K562 (cell line): Measurements from ENCODE around the gene GNAL. TPM values are rescaled to one million over a fixed set of nuclear protein-coding genes. Genes with fewer than 3 reads are reported as not detected.
A peak's percentile ranks its signal among the peaks of the same experiment; 100 is the strongest.

Experiments used
- CBX8 ChIP-seq: fragments of 200-600 bp; sonication (generic); IDR thresholded peaks from 2 replicates; pipeline ENCODE4 v1.6.1; 2012; ENCODE audit warnings: borderline replicate concordance, mixed run types, low read depth, mild to moderate bottlenecking, moderate library complexity, mixed read lengths, low read length, control low read depth, inconsistent platforms; ENCODE audit not compliant: poor library complexity, severe bottlenecking; ENCODE audit errors: extremely low read depth
- CXXC5 ChIP-seq: fragments of 250-450 bp; sonication (Bioruptor Pico); IDR thresholded peaks from 2 replicates; pipeline ENCODE4 v1.8.0; 2022; ENCODE audit warnings: inconsistent platforms, mild to moderate bottlenecking, moderate library complexity
- DACH1 ChIP-seq: fragments of 450-650 bp; IDR thresholded peaks from 2 replicates; pipeline ENCODE4 v1.6.1; 2018; ENCODE audit not compliant: partially characterized antibody
- EGR1 ChIP-seq: fragments of 450-650 bp; conservative IDR thresholded peaks from 2 replicates; pipeline ENCODE4 v1.6.1; 2017; ENCODE audit warnings: mild to moderate bottlenecking
- FUS ChIP-seq: fragments of 200-400 bp; formaldehyde crosslinking; optimal IDR thresholded peaks from 2 replicates; pipeline ENCODE3; 2017; ENCODE audit warnings: low read depth, low read length
- KLF13 ChIP-seq: fragments of 450-650 bp; IDR thresholded peaks from 2 replicates; pipeline ENCODE4 v1.6.1; 2016; ENCODE audit warnings: missing genetic modification characterization, low read depth, mild to moderate bottlenecking, missing compliant biosample characterization, moderate library complexity, borderline replicate concordance
- KLF16 ChIP-seq: IDR thresholded peaks from 2 replicates; pipeline ENCODE4 v1.6.1; 2016; ENCODE audit warnings: antibody characterized with exemption
- MEIS2 ChIP-seq: fragments of 450-650 bp; IDR thresholded peaks from 2 replicates; pipeline ENCODE4 v1.6.1; 2014; ENCODE audit warnings: mild to moderate bottlenecking; ENCODE audit not compliant: partially characterized antibody
- NFE2L1 ChIP-seq: fragments of 450-650 bp; IDR thresholded peaks from 2 replicates; pipeline ENCODE4 v1.6.1; 2016; ENCODE audit warnings: missing genetic modification characterization, low read depth, mild to moderate bottlenecking, missing compliant biosample characterization, moderate library complexity, borderline replicate concordance
- NONO ChIP-seq, 2 experiments: fragments of 200-400 bp in 1 of 2; fragments of 450-650 bp in 1 of 2; formaldehyde crosslinking in 1 of 2; IDR thresholded peaks; 2 replicates each; pipeline ENCODE4 v1.6.1; 2017; ENCODE audit warnings: low read depth in 2 of 2, mild to moderate bottlenecking in 2 of 2, moderate library complexity in 2 of 2, low read length in 1 of 2
- NUFIP1 ChIP-seq: fragments of 450-650 bp; IDR thresholded peaks from 2 replicates; pipeline ENCODE4 v1.6.1; 2018; ENCODE audit not compliant: partially characterized antibody
- PCBP1 ChIP-seq: fragments of 200-400 bp; formaldehyde crosslinking; IDR thresholded peaks from 2 replicates; pipeline ENCODE4 v1.6.1; 2018; ENCODE audit warnings: mild to moderate bottlenecking, low read depth, low read length; ENCODE audit not compliant: poor library complexity, severe bottlenecking
- POLR2B ChIP-seq: fragments of 450-650 bp; IDR thresholded peaks from 2 replicates; pipeline ENCODE4 v1.6.1; 2018; ENCODE audit warnings: low read depth; ENCODE audit not compliant: partially characterized antibody
- PRMT5 ChIP-seq: sonication (generic); formaldehyde crosslinking; IDR thresholded peaks from 2 replicates; pipeline ENCODE4 v1.5.0; 2020; ENCODE audit warnings: missing genetic modification reagents
- RBM39 ChIP-seq: fragments of 200-400 bp; formaldehyde crosslinking; optimal IDR thresholded peaks from 2 replicates; pipeline ENCODE3; 2018; ENCODE audit warnings: low read depth, low read length
- SREBF1 ChIP-seq: fragments of 150-350 bp; IDR thresholded peaks from 2 replicates; pipeline ENCODE4 v1.6.1; 2014; ENCODE audit warnings: antibody characterized with exemption, low read depth, low read length, borderline replicate concordance
- TCF7L2 ChIP-seq: fragments of 150-350 bp; IDR thresholded peaks from 2 replicates; pipeline ENCODE4 v1.6.1; 2016; ENCODE audit warnings: low read depth, mild to moderate bottlenecking, low read length, moderate library complexity
- ZFP1 ChIP-seq: fragments of 450-650 bp; formaldehyde crosslinking; IDR thresholded peaks from 2 replicates; pipeline ENCODE4 v1.4.0; 2020; ENCODE audit warnings: mild to moderate bottlenecking, mixed read lengths
- ZNF23 ChIP-seq: fragments of 250-450 bp; sonication (Bioruptor Pico); IDR thresholded peaks from 2 replicates; pipeline ENCODE4 v1.4.0; 2020; ENCODE audit warnings: mild to moderate bottlenecking
- ZNF354B ChIP-seq: fragments of 250-450 bp; sonication (Bioruptor Pico); IDR thresholded peaks from 2 replicates; pipeline ENCODE4 v1.4.0; 2020
- ZNF668 ChIP-seq: fragments of 250-450 bp; sonication (Bioruptor Pico); IDR thresholded peaks from 2 replicates; pipeline ENCODE4 v1.8.0; 2022; ENCODE audit warnings: mild to moderate bottlenecking, inconsistent platforms
- ZNF766 ChIP-seq: fragments of 200-800 bp; sonication (Bioruptor generic); conservative IDR thresholded peaks from 2 replicates; pipeline ENCODE4 v1.6.1; 2016; ENCODE audit warnings: missing genetic modification characterization, missing compliant biosample characterization
- ZSCAN29 ChIP-seq: fragments of 450-650 bp; IDR thresholded peaks from 2 replicates; pipeline ENCODE4 v1.6.1; 2017
- polyA plus RNA-seq, 8 experiments: library from polyadenylated mRNA; depleted of rRNA in 4 of 8; stranded (reverse) in 5 of 8; unstranded in 3 of 8; fragments of >200 nt; fragmentation: Nextera tagmentation in 2 of 8; fragmentation: Illumina TruSeq in 1 of 8; extraction: Ambion mirVana in 2 of 8; extraction: Trizol in 1 of 8; gene quantifications; 2 replicates each; pipeline versions ENCODE4 v1.2.1 to v1.2.3, GENCODE V29; 2011 to 2014; ENCODE audit warnings: inconsistent platforms in 1 of 8, missing spikeins in 1 of 8
- total RNA-seq, 7 experiments: library from RNA; depleted of rRNA in 6 of 7; stranded (reverse); fragments of >200 nt in 6 of 7; fragmentation: Illumina TruSeq in 2 of 7; extraction: Trizol in 2 of 7; gene quantifications; 2 replicates each; pipeline versions ENCODE4 v1.2.1 to v1.2.3, GENCODE V29; 2011 to 2021; ENCODE audit warnings: low replicate concordance in 1 of 7
- TF ChIP-seq, protein P1 (sequence below): sonication (generic); formaldehyde crosslinking; IDR thresholded peaks from 2 replicates; pipeline ENCODE4 v1.8.0; 2022; ENCODE audit warnings: mild to moderate bottlenecking, missing genetic modification reagents
- TF ChIP-seq, protein P2 (sequence below): fragments of 250-450 bp; sonication (Bioruptor Pico); IDR thresholded peaks from 2 replicates; pipeline ENCODE4 v1.9.0; 2021; ENCODE audit warnings: mild to moderate bottlenecking
- TF ChIP-seq, protein P3 (sequence below): sonication (generic); formaldehyde crosslinking; IDR thresholded peaks from 2 replicates; pipeline ENCODE4 v1.8.0; 2022; ENCODE audit warnings: mild to moderate bottlenecking, missing genetic modification reagents
- TF ChIP-seq, protein P4 (sequence below): fragments of 250-450 bp; sonication (Bioruptor Pico); IDR thresholded peaks from 2 replicates; pipeline ENCODE4 v1.4.0; 2020; ENCODE audit warnings: mild to moderate bottlenecking, moderate library complexity

Gene GNAL
- total and polyA plus RNA-seq, 9 of the 15 experiments (the other 6 are each of a cell fraction or from before 2014, with no cell fraction given), result under 0.01 to 0.10 (median 0.01) TPM; not detected in 5

DNA sequence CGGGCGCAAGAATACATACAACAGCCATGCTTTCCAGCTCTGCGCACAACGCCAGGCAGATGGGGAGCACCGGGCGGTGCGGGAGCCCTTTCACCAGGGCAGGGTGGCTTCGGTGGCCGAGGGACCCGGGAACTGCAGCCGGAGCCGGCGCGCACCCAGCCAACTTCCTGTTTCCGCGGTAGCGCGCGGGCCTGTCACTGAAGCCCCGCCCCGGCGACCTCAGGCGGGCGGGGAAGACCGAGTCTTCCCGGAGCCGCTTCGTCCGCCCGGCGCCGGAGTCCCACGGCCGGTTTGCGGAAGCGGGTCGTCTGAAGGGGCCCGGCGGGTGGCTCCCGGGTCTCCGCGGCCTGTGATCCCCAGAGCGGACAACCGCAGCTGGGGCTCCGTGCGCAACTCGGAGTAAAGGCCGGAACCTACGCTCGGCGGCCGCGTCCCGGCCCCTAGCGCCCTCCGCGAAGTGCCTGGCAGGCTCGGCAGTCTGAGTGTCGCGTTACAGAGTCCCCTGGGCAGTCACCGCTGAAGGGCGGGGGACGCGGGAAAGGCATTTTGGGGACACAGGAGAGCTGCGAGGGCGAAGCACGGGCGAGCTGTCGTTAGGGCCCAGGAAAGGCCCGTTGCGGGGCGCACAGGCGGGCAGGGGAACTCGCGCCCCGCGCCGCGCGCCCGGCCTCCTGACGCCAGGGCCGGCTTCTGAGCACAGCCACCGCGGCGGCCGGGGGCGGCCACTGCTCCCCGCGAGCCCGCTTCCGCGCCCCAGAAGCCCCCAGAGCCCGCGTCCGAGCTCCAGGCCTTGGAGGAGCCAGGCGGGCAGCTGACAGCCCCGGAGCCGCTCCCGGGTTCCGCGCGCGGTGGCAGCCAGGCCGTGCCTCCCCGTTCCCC is 219.4 kb downstream of the GNAL start, which contains the start of gene MPPE1 (continued):
- TF ChIP-seq, protein P1, sequence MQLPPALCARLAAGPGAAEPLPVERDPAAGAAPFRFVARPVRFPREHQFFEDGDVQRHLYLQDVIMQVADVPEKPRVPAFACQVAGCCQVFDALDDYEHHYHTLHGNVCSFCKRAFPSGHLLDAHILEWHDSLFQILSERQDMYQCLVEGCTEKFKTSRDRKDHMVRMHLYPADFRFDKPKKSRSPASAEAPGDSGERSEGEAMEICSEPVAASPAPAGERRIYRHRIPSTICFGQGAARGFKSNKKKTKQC (CRISPR knock-in tag), result peak; percentile 43; the same call in 1 of the 2 replicates
- TF ChIP-seq NONO (IDR thresholded peaks at IDR 0.05; ENCODE audit: low read depth in 2 of 2, low read length in 1 of 2) (peak in 1 of 2 experiments; percentile 89; a peak in 2 of 4 replicates), ZNF23 (CRISPR knock-in tag) (no peak), KLF13 (tag) (no peak), ZFP1 (CRISPR knock-in tag) (no peak), EGR1 (no peak), CBX8 (no peak), ZNF668 (CRISPR knock-in tag) (no peak), NUFIP1 (no peak), ZNF766 (CRISPR knock-in tag) (no peak), RBM39 (no peak), ZNF354B (CRISPR knock-in tag) (no peak), DACH1 (no peak), POLR2B (peak; percentile 86), KLF16 (no peak), ZSCAN29 (no peak), PCBP1 (peak; percentile 82), MEIS2 (peak; percentile 2), FUS (peak; percentile 27), TCF7L2 (no peak), CXXC5 (CRISPR knock-in tag) (peak; percentile 75), SREBF1 (no peak), NFE2L1 (tag) (no peak), PRMT5 (CRISPR knock-in tag) (no peak)
- TF ChIP-seq, protein P2, sequence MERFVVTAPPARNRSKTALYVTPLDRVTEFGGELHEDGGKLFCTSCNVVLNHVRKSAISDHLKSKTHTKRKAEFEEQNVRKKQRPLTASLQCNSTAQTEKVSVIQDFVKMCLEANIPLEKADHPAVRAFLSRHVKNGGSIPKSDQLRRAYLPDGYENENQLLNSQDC, result no peak
- TF ChIP-seq, protein P3, sequence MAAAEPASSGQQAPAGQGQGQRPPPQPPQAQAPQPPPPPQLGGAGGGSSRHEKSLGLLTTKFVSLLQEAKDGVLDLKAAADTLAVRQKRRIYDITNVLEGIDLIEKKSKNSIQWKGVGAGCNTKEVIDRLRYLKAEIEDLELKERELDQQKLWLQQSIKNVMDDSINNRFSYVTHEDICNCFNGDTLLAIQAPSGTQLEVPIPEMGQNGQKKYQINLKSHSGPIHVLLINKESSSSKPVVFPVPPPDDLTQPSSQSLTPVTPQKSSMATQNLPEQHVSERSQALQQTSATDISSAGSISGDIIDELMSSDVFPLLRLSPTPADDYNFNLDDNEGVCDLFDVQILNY (CRISPR knock-in tag), result no peak
- TF ChIP-seq, protein P4, sequence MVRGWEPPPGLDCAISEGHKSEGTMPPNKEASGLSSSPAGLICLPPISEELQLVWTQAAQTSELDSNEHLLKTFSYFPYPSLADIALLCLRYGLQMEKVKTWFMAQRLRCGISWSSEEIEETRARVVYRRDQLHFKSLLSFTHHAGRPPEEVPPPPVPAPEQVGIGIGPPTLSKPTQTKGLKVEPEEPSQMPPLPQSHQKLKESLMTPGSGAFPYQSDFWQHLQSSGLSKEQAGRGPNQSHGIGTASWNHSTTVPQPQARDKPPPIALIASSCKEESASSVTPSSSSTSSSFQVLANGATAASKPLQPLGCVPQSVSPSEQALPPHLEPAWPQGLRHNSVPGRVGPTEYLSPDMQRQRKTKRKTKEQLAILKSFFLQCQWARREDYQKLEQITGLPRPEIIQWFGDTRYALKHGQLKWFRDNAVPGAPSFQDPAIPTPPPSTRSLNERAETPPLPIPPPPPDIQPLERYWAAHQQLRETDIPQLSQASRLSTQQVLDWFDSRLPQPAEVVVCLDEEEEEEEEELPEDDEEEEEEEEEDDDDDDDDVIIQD (CRISPR knock-in tag), result no peak
